NB4 (cell line): Measurements from ENCODE around the gene CLDN5.

Experiments used
- CTCF ChIP-seq: IDR thresholded peaks from one replicate; pipeline ENCODE4 v1.5.1; 2012; ENCODE audit warnings: low read depth, low read length
- MYC ChIP-seq: IDR thresholded peaks from 2 replicates; pipeline ENCODE4 v1.6.1; 2011; ENCODE audit warnings: low read depth, low read length
- POLR2A ChIP-seq: IDR thresholded peaks from 2 replicates; pipeline ENCODE4 v1.6.1; 2011; ENCODE audit warnings: mild to moderate bottlenecking; ENCODE audit not compliant: insufficient read length; ENCODE audit errors: extremely low read depth
- TF ChIP-seq, protein P1 (sequence below): IDR thresholded peaks from 2 replicates; pipeline ENCODE4 v1.6.1; 2011; ENCODE audit warnings: low read depth, low read length

DNA sequence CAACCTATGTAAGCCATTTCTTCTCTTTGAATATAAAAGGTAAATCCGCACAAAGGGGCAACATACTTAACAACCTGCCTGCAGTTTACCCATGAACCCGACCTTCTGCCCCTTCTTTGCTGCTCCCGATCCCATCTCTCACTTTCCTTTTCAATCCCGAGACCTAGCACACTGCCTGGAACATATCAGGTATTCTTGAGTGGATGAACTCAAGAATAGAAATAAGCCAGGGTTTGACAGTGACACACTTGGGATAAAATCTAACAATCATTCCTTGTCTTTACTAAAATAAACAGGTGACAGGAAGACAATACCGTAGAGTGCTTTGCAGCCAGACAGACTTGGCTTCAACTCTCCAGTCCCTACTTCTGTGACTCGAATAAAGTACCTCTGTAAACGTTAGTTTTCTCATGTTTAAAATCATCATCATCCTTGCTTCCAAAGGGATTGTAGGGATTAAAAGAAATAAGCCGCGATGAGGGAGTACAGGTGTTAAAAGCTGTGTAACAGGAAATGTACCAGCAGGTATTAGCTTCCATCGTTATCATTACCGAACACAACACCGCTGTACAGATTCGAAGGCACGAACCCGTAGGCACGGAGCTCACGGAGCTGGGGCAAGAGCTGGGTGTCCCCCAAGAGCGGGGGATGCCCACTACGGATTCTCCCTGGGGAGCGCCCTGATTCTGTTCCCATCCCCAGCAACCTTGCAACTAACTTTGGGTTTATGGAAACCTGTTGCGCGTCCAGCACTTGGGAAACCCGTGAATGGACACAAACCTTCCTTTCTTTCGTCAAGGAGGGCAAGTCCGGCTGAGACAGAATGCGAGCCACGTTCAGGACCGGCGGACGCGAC is 45.9 kb downstream of the CLDN5 start:
- no peak for TF ChIP-seq CTCF
- TF ChIP-seq, protein P1, sequence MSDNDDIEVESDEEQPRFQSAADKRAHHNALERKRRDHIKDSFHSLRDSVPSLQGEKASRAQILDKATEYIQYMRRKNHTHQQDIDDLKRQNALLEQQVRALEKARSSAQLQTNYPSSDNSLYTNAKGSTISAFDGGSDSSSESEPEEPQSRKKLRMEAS: no peak
- no peak for TF ChIP-seq POLR2A
- TF ChIP-seq MYC: no peak
